GF-D8 (cell line): ENCODE measurements around the gene CORO2A.
"Not testable (repeated sequence)": the region's sequence is repeated elsewhere in the genome, so short reads cannot be mapped to it uniquely, and the experiment has no call there.

Experiments used
- DNase-seq: peaks from one replicate; lab custom pipeline; 2025; lab: John Stamatoyannopoulos, UW

Gene CORO2A

GRCh38 chr9:98084396-98084795, 108.0 kb downstream of the CORO2A start:
- no peak for DNase-seq

DNA sequence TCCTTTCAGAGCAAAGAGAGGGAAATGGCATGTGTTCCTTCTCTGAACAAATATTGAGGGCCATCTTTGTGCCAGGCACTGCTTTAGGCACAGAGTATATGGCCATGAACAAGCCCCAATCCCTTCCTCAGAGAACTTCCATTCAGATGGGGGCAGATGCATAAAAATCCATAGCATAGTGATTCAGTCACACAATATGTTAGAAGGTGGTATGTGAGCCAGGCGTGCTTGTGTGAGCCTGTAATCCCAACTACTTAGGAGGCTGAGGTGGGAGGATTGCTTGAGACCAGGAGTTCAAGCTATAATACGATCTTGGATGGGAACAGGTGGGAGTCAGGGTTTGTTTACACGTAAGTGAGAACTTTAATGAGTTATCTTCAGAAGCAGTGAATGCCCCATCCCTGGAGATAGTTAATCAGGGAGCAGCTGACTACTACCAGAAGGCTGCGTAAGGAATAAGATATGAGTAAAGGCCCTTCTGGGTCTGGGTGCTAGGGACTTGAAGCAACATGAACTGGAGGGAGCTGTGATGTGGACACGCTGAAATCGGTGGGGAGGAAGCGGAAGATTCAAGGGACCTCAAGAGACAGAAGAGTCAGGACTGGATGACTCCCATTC, 108.8 kb downstream of the CORO2A start:
- DNase-seq = no peak

DNA sequence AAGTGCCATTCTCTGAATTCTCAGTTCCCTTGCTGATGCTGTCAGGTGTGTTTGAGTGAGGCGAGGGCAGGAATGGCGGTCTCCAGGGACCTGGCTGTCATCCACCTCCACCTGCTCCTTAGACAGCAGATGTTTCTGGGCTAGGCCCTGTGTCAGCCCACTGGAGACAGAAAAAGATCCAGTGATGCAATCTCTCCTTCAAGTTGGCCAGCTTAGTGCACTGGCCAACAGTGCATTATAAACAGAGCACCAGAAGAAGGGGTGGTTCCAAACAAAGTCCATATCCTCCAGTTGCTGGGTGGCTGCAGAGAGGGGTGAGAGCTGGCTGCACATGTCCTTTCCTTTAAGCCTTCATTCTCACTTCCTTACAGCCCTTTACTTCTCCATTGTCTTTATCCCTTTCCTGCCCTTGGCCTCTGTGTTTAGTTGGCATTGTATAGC, 109.4 kb downstream of the CORO2A start:
- DNase-seq = no peak

- DNase-seq = no peak
Observed at GRCh38 chr9:98081477-98082219, 110.8 kb downstream of the CORO2A start.

GRCh38 chr9:98080780-98081179, 111.7 kb downstream of the CORO2A start:
- no peak for DNase-seq

DNA sequence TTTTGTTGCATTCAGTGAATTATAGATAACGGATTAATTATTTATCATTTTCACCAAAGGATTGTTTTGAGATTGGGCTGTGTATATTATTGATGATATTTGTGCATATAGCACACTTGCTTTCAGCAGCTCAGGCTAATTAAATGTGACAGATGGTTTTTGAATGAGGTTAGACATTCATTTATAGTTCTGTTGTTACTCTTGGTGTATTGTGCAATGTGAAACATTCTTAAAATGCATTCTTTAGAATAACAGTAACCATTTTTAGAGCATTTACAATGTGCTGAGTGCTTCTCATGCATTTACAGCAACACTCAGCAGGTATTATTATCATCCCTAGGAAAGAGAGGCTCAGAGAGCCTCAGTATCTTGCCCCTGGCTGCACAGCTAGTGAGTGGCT, 112.1 kb downstream of the CORO2A start:
- DNase-seq = no peak

- DNase-seq = no peak
Observed at GRCh38 chr9:98078895-98079294, 113.5 kb downstream of the CORO2A start.

DNA sequence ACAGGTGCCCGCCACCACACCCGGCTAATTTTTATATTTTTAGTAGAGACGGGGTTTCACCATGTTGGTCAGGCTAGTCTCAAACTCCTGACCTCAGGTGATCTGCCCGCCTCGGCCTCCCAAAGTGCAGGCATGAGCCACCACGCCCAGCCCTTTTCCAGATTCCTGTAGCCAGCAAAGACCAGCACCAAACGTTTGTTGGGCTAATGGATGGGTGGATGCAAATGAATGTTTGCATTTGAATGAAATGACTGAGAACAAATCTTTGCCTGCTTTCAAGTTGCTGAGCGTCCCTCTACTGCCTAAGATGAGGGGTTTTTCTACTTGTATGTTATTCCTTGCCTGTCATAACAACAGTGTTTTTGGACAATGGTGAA, 115.9 kb downstream of the CORO2A start:
- DNase-seq = not testable (repeated sequence)

GRCh38 chr9:98075332-98075805, 117.1 kb downstream of the CORO2A start:
- no peak for DNase-seq

DNA sequence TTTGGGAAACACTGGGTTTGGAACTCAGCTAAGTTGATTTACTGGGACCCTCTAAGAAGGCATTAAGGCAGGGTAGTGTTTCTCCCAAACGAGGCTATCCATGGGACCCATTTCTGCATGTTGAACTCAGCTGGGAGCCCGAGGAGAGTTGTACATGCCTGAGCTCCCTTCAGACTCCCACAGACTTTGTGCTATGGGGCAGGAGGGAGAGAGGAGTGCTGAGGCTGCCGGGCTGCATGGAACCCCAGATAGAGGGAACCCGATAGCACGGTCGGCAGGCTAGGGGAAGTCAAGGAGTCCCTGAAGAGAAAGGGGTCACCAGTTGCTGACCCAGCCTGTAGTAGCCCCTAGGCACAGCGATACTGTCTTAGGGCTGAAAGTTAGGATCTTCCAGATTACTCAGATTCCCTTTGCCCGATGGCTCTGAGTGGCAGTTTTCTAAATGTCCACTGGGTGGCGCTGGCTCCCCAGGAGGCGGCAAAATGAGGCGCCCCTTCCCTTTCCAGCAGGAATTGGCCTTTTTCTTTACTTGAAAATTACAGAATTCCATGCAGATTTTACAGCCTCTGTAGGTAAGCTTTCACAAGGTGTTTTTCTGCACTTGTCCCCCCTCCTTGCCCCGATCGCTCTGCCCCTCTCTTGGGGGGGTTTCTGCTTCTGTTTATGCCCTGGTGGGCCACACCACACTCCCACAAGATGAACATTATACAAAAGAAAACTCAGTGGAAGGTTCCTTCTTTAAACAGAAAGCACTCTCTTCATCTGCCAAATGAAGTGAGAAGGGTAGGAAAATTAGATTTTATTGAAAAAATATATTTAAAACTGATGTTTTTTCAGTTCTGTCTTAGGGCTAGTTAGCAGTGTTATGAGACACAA, 118.1 kb downstream of the CORO2A start:
- no peak for DNase-seq

- no peak for DNase-seq
Observed at GRCh38 chr9:98071737-98072136, 120.7 kb downstream of the CORO2A start.
